SK-N-MC (cell line): Measurements from ENCODE around the gene APP.

Experiments used
- DNase-seq: peaks from one replicate; pipeline ENCODE4 v3.0.0-alpha.2; 2011; ENCODE audit warnings: low read depth, low spot score
- H3K27ac ChIP-seq: fragments of 200-600 bp; sonication (generic); 2 replicates; pipeline ENCODE4 v1.5.1; 2016; ENCODE audit warnings: mixed run types
- H3K36me3 ChIP-seq: fragments of 200-600 bp; sonication (generic); 2 replicates; pipeline ENCODE4 v1.6.1; 2017; ENCODE audit warnings: antibody characterized with exemption, low read length, mixed read lengths; ENCODE audit not compliant: insufficient read depth
- H3K4me3 ChIP-seq: fragments of 200-600 bp; sonication (generic); 2 replicates; pipeline ENCODE4 v1.5.1; 2016
- H3K9ac ChIP-seq: fragments of 200-600 bp; sonication (generic); 2 replicates; pipeline ENCODE4 v1.8.0; 2017; ENCODE audit warnings: mixed run types, mixed read lengths; ENCODE audit not compliant: insufficient read length
- H3K9me3 ChIP-seq: fragments of 200-600 bp; sonication (generic); 2 replicates; pipeline ENCODE4 v1.6.1; 2017; ENCODE audit warnings: low read depth, mild to moderate bottlenecking, antibody characterized with exemption, low read length, moderate library complexity, mixed read lengths
- EZH2 ChIP-seq: fragments of 200-600 bp; sonication (generic); IDR thresholded peaks from one replicate; pipeline ENCODE4 v1.6.1; 2017; ENCODE audit warnings: antibody characterized with exemption
- FOXP2 ChIP-seq: optimal IDR thresholded peaks from 2 replicates; pipeline ENCODE3; 2011; ENCODE audit warnings: mild to moderate bottlenecking, moderate library complexity; ENCODE audit not compliant: insufficient read depth; ENCODE audit errors: extremely low read length, control extremely low read depth
- POLR2AphosphoS5 ChIP-seq: IDR thresholded peaks from 2 replicates; pipeline ENCODE4 v1.6.1; 2012; ENCODE audit warnings: mild to moderate bottlenecking, low read depth, low read length, borderline replicate concordance

APP gene

GRCh38 chr21:26127073-26127814 lies 43.3 kb downstream of the APP start:
- Histone ChIP-seq H3K36me3 (peaks cover 5% of the 10 kb centered on the region; the same call in 1 of the 2 replicates), H3K27ac (peak overlapping the region; percentile 79)

DNA sequence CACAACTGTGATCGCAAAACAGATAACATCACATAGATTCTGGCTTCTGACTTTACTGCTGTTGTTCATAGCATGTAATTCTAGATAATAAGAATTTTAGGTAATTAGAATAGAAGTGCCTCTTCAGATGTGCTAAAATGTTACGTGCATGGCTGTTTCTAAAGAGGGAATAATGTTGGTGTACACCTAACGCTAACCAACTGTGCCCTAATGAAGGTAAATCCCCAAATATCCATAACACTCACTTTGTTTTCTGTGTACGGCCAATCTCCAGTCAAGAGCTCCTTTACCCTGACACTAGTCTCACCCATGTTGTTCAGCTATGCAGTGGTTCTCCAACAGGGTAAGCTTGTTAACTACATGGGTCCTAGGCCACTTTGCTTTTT lies 44.4 kb downstream of the APP start:
- no peak overlapping the region for H3K9ac ChIP-seq
- peak overlapping the region; percentile 47 for H3K4me3 ChIP-seq
- H3K9me3 ChIP-seq: no peaks in the 10 kb centered on the region
- H3K27ac ChIP-seq: peak overlapping the region; percentile 70
- H3K36me3 ChIP-seq: peaks cover 5% of the 10 kb centered on the region; the same call in 1 of the 2 replicates
- TF ChIP-seq FOXP2 (peak; percentile 3), EZH2 (no peak), POLR2AphosphoS5 (no peak)
- no peak for DNase-seq

More at GRCh38 chr21:26127073-26127814, 43.3 kb downstream of the APP start:
- Histone ChIP-seq H3K9ac (no peak overlapping the region), H3K9me3 (no peaks in the 10 kb centered on the region), H3K4me3 (peak overlapping the region; percentile 39; the same call in 1 of the 2 replicates)
- TF ChIP-seq POLR2AphosphoS5: no peak
- TF ChIP-seq FOXP2: no peak
- TF ChIP-seq EZH2: no peak
- no peak for DNase-seq

- TF ChIP-seq FOXP2 (peak; percentile 3), POLR2AphosphoS5 (no peak)
- peak overlapping the region; percentile 47 for H3K4me3 ChIP-seq
- H3K36me3 ChIP-seq: peaks cover 5% of the 10 kb centered on the region; the same call in 1 of the 2 replicates
- peak overlapping the region; percentile 70 for H3K27ac ChIP-seq
- H3K9ac ChIP-seq: no peak overlapping the region
- no peak for DNase-seq
- H3K9me3 ChIP-seq: no peaks in the 10 kb centered on the region
Observed at GRCh38 chr21:26125433-26126167, 45.0 kb downstream of the APP start.

DNA sequence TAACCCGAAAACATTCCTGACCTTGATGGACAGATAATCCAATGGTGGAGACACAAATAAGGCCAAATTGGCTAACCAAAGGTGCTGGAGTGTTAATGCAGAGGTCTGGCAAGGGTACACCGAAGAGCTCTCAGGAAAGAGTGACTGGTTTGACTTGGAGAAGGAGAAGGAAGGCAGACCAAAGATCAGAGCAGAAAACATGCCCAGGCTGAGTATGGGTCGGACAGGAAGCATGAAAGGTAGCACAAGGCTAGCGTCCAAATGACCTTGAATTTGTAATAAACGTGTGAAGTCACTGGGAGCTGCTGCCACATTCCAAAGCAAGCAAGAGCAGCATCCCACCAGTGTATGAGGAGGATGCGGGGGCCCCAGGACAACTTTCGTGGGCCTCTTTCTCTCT lies 45.7 kb downstream of the APP start:
- no peak for TF ChIP-seq POLR2AphosphoS5
- no peak for TF ChIP-seq EZH2
- no peak for TF ChIP-seq FOXP2
- DNase-seq: no peak

DNA sequence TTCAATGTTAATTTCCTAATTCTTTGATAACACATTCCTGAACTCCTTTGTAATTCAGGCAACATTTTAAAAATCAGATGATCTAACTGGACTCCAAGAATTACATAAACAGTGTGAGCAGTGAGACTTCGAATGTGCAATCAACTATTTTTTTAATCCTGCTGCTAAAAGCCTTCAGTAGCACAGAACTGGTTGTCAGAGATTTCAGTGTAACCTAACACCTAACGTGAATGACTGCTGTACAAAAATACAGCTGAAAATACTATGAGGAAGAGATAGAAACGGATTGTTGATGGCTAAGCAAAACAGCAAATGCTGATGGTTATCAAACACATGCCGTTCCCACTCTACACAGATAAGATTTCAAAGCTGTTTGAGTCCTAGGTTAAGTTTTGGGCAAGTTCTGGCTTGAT lies 46.1 kb downstream of the APP start:
- no peak for DNase-seq
- Histone ChIP-seq H3K27ac (peak overlapping the region; percentile 38; the same call in 1 of the 2 replicates), H3K36me3 (no peaks in the 10 kb centered on the region; the same call in 1 of the 2 replicates), H3K9me3 (no peaks in the 10 kb centered on the region), H3K9ac (no peak overlapping the region), H3K4me3 (no peak overlapping the region)
- no peak for TF ChIP-seq FOXP2

More for the DNA sequence above, 45.7 kb downstream of the APP start:
- H3K36me3 ChIP-seq: peaks cover 2% of the 10 kb centered on the region; the same call in 1 of the 2 replicates
- H3K27ac ChIP-seq: peak overlapping the region; percentile 32; the same call in 1 of the 2 replicates
- H3K9me3 ChIP-seq: no peaks in the 10 kb centered on the region
- H3K4me3 ChIP-seq: no peak overlapping the region
- H3K9ac ChIP-seq: no peak overlapping the region

DNA sequence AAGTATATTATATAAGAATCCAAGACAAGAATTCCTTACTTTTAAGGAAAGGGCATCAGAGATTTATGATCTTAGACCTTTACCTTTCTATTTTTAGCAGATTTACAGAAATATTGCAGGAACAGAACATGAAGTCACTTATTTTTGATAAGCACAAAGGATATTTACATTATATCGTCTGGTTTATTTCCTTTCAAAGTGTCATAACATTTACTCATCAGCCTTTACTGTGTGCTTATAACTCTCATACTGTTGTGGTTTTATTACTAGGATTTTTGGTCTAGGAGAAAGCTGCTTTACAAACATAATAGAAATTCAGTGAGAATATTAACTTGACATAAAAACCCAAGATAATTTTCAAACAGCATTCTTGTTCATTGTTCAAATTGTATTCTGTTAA lies 47.6 kb downstream of the APP start:
- no peaks in the 10 kb centered on the region for H3K9me3 ChIP-seq
- no peak overlapping the region for H3K4me3 ChIP-seq
- 0 out of 2 replicates have a peak overlapping the region, but pooled peaks have one; percentile 3 for H3K27ac ChIP-seq
- H3K36me3 ChIP-seq: no peaks in the 10 kb centered on the region
- H3K9ac ChIP-seq: no peak overlapping the region
- no peak for TF ChIP-seq EZH2
- TF ChIP-seq FOXP2: no peak
- TF ChIP-seq POLR2AphosphoS5: no peak
- no peak for DNase-seq

DNA sequence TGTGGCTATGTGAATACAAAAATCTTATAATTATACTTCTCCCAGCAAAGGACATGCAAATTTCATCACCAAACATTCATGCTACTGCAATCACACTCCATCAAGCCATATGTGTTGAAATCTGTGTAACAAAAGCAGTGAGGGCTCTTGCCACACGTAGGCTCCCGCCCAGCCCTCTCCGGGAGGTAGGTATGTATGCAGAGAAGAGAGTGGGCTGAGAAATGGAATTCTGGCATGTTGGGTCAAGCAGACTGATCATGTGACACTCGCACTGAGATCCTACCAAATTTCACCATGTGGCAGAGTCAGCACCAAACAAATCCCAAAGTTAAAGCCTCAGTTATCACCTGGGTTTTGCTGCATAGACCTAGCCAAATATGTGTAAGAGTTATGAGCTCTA lies 49.7 kb downstream of the APP start:
- no peak overlapping the region for H3K9ac ChIP-seq
- TF ChIP-seq FOXP2 (no peak), EZH2 (no peak), POLR2AphosphoS5 (no peak)
- H3K27ac ChIP-seq: peak overlapping the region; percentile 64
- no peaks in the 10 kb centered on the region for H3K36me3 ChIP-seq
- DNase-seq: no peak
- no peaks in the 10 kb centered on the region for H3K9me3 ChIP-seq
- no peak overlapping the region for H3K4me3 ChIP-seq

DNA sequence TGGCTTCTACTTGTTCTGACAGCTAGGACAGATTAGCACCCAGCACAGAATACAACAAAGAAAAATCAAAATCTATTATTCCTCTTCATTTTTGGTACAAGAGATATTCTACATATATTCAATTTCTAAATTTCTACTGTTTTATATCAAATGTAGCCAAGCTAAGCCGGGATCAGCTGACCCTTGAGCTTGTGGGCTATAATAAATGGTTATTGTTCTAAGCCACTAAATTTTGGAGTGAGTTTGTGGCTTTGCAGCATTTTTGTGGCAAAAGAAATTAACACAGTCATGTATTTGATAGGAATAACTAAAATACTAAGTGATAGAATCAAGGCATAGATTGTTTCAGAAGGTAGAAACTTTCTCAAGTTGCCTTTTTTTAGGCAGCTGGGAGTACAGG lies 50.7 kb downstream of the APP start:
- no peak for DNase-seq
- Histone ChIP-seq H3K9me3 (no peaks in the 10 kb centered on the region), H3K9ac (peak overlapping the region; percentile 1), H3K36me3 (no peaks in the 10 kb centered on the region; the same call in 1 of the 2 replicates), H3K4me3 (peak overlapping the region; percentile 46), H3K27ac (peak overlapping the region; percentile 64)
- TF ChIP-seq EZH2 (no peak), FOXP2 (no peak), POLR2AphosphoS5 (no peak)
